ENCODE results near the gene CCL21. TPM values are rescaled to one million over a fixed set of nuclear protein-coding genes. Genes with fewer than 3 reads are reported as not detected.

Gene CCL21
- total RNA-seq, 2 donors from 2014 or later = 27.3 to 42.2 TPM

DNA sequence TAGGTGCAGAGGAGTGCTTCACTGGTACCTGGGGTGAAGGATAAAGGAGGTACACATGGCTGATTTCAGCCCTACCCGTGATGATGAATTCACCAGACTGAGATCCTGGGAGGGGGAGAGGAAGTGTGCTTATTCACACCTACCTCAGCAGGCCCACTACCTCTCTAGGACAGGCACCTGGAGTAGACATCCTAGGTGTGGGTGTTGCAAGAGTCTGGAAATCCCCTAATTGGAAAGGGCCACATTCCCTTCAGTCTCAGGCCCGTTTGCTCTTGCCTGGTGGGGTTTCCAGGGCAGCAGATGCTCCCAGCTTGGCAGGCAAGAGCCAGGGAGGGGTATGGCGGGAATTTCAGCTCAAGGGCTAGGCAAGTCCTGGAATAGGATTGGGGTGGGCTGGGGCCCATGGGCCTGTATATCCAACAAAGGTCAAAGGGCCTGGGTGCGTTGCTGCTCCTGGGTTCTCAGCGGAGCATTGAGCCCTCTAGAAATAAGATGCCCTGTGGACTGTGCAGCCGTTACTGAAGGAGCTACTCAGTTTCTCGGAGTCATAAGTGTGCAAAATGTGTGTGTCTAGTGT is 5.8 kb upstream of the CCL21 start:
- DNase-seq = no peak
- Histone ChIP-seq H3K27ac (no peak overlapping the region), H3K4me3 (no peak overlapping the region), H3K9ac (ENCODE audit: low read depth in 2 of 2, low read length in 2 of 2) (no peak overlapping the region), H3K9me3 (no peaks in the 10 kb centered on the region), H3K4me1 (no peaks in the 10 kb centered on the region), H3K27me3 (no peaks in the 10 kb centered on the region), H3K36me3 (no peaks in the 10 kb centered on the region)
- intact Hi-C loops (cut with DNase I) = no loop called here
- TF ChIP-seq, protein P1, sequence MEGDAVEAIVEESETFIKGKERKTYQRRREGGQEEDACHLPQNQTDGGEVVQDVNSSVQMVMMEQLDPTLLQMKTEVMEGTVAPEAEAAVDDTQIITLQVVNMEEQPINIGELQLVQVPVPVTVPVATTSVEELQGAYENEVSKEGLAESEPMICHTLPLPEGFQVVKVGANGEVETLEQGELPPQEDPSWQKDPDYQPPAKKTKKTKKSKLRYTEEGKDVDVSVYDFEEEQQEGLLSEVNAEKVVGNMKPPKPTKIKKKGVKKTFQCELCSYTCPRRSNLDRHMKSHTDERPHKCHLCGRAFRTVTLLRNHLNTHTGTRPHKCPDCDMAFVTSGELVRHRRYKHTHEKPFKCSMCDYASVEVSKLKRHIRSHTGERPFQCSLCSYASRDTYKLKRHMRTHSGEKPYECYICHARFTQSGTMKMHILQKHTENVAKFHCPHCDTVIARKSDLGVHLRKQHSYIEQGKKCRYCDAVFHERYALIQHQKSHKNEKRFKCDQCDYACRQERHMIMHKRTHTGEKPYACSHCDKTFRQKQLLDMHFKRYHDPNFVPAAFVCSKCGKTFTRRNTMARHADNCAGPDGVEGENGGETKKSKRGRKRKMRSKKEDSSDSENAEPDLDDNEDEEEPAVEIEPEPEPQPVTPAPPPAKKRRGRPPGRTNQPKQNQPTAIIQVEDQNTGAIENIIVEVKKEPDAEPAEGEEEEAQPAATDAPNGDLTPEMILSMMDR (IDR thresholded peaks at IDR 0.05) = no peak

- H3K36me3 ChIP-seq = no peaks in the 10 kb centered on the region
- no peak overlapping the region for H3K27ac ChIP-seq
- H3K9ac ChIP-seq (ENCODE audit: low read depth in 2 of 2, low read length in 2 of 2) = no peak overlapping the region
- H3K9me3 ChIP-seq = no peaks in the 10 kb centered on the region
- H3K27me3 ChIP-seq = no peaks in the 10 kb centered on the region
- no peaks in the 10 kb centered on the region for H3K4me1 ChIP-seq
- intact Hi-C loops (cut with DNase I) = no loop called here
- H3K4me3 ChIP-seq = no peak overlapping the region
- no peak for DNase-seq
- TF ChIP-seq, protein P1 (IDR thresholded peaks at IDR 0.05) = no peak
Measured at GRCh38 chr9:34714007-34714406, 4.1 kb upstream of the CCL21 start.

- no peak for DNase-seq
- Histone ChIP-seq H3K36me3 (no peaks in the 10 kb centered on the region), H3K27me3 (no peaks in the 10 kb centered on the region), H3K27ac (no peak overlapping the region), H3K9me3 (no peaks in the 10 kb centered on the region), H3K4me3 (no peak overlapping the region), H3K9ac (ENCODE audit: low read depth in 2 of 2, low read length in 2 of 2) (no peak overlapping the region), H3K4me1 (no peaks in the 10 kb centered on the region)
- intact Hi-C loops (cut with DNase I) = no loop called here
- TF ChIP-seq, protein P1 (IDR thresholded peaks at IDR 0.05) = no peak
Measured at GRCh38 chr9:34712140-34712539, 2.2 kb upstream of the CCL21 start.

DNA sequence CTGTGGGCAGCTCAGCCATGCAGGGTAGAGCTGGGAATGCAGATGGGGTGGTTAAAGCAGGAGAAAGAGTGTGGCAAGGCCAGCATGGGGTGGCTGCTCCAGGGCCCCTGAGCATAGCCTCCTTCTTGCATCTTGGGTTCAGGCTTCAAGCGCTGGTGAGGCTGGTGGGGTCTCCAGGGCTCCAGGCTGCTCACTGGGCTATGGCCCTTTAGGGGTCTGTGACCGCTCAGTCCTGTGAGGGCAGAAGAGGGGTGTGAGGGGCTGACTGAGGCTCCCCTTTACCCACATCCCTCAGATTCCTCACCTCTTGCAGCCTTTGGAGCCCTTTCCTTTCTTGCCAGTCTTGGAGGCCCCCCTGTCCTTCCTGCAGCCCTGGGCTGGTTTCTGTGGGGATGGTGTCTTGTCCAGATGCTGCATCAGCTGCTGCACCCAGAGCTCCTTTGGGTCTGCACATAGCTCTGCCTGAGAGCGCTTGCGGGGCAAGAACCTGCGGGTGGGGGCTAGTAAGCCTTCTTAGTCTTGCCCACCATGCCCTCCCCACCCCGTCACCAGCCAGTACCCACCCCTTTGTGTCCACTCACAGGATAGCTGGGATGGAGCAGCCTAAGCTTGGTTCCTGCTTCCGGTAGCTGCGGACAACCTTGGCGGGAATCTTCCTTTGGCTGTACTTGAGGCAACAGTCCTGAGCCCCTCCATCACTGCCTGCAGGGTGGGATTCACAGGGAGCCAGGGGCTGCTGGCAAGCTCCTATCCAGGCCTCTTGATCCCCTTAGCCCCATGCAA is 549 bp downstream of the CCL21 start:
- H3K27ac ChIP-seq = no peak overlapping the region
- H3K36me3 ChIP-seq = no peaks in the 10 kb centered on the region
- H3K4me1 ChIP-seq = no peaks in the 10 kb centered on the region
- TF ChIP-seq, protein P1 (IDR thresholded peaks at IDR 0.05) = no peak
- intact Hi-C loops (cut with DNase I) = no loop called here
- no peaks in the 10 kb centered on the region for H3K9me3 ChIP-seq
- no peak overlapping the region for H3K9ac ChIP-seq (ENCODE audit: low read depth in 2 of 2, low read length in 2 of 2)
- no peaks in the 10 kb centered on the region for H3K27me3 ChIP-seq
- H3K4me3 ChIP-seq = no peak overlapping the region
- no peak for DNase-seq

- TF ChIP-seq, protein P1 (IDR thresholded peaks at IDR 0.05) = no peak
- H3K4me1 ChIP-seq = no peaks in the 10 kb centered on the region
- H3K27me3 ChIP-seq = no peaks in the 10 kb centered on the region
- H3K27ac ChIP-seq = no peak overlapping the region
- no peaks in the 10 kb centered on the region for H3K36me3 ChIP-seq
- H3K9ac ChIP-seq (ENCODE audit: low read depth in 2 of 2, low read length in 2 of 2) = no peak overlapping the region
- no peak for DNase-seq
- intact Hi-C loops (cut with DNase I) = no loop called here
- H3K4me3 ChIP-seq = no peak overlapping the region
- H3K9me3 ChIP-seq = no peaks in the 10 kb centered on the region
Measured at GRCh38 chr9:34707130-34707529, 2.8 kb downstream of the CCL21 start.

All from colonic mucosa (tissue), 4 donors.